ENCODE data around the gene HAO2. TPM values are rescaled to one million over a fixed set of nuclear protein-coding genes. Genes with fewer than 3 reads are reported as not detected.

HAO2 gene
- total RNA-seq, 1 experiment from 2014 or later: 0.13 TPM

- Histone ChIP-seq H3K56ac (ENCODE audit: insufficient read length, low read depth, low read length) (no peak overlapping the region), H3K79me2 (ENCODE audit: insufficient read depth, low read length) (no peaks in the 10 kb centered on the region), H3K9me3 (ENCODE audit: control insufficient read depth, low read depth, low read length) (no peaks in the 10 kb centered on the region), H3K14ac (ENCODE audit: insufficient read depth, low read length) (no peak overlapping the region), H4K20me1 (ENCODE audit: control insufficient read depth, insufficient read depth, insufficient read length) (no peaks in the 10 kb centered on the region), H3K18ac (ENCODE audit: insufficient read length, low read depth, low read length) (no peak overlapping the region), H3K4ac (ENCODE audit: low read depth, low read length) (no peak overlapping the region), H3K27me3 (ENCODE audit: insufficient read depth, low read length) (no peaks in the 10 kb centered on the region; the same call in 1 of the 2 replicates), H4K91ac (ENCODE audit: insufficient read length, low read depth, low read length) (no peak overlapping the region), H2BK12ac (ENCODE audit: insufficient read length, low read depth, low read length) (no peak overlapping the region), H2AFZ (ENCODE audit: low read length) (no peak overlapping the region), H3K27ac (ENCODE audit: insufficient read length, low read depth, low read length) (no peak overlapping the region), H3K23me2 (ENCODE audit: insufficient read length, low read depth, low read length, poor library complexity, severe bottlenecking) (no peaks in the 10 kb centered on the region), H2BK5ac (ENCODE audit: insufficient read length, low read length) (no peak overlapping the region), H3K4me2 (ENCODE audit: insufficient read depth, insufficient read length, low read length) (no peak overlapping the region), H2BK20ac (ENCODE audit: low read depth, low read length, poor library complexity, severe bottlenecking) (no peak overlapping the region), H2AK5ac (ENCODE audit: insufficient read length, low read length) (no peak overlapping the region), H2BK120ac (ENCODE audit: low read depth, low read length, poor library complexity, severe bottlenecking) (no peak overlapping the region), H3K9ac (ENCODE audit: extremely low read depth, insufficient read length, low read length) (no peak overlapping the region), H3K4me1 (ENCODE audit: insufficient read depth, low read length) (peaks cover 7% of the 10 kb centered on the region; the same call in 1 of the 2 replicates), H4K5ac (ENCODE audit: insufficient read length, low read depth, low read length) (no peak overlapping the region), H4K8ac (replicated peaks; ENCODE audit: insufficient read length, low read depth, low read length) (no peak overlapping the region), H3T11ph (ENCODE audit: low read length) (no peak overlapping the region), H3K79me1 (ENCODE audit: insufficient read depth, low read depth, low read length, poor library complexity, severe bottlenecking) (no peaks in the 10 kb centered on the region), H3K23ac (ENCODE audit: insufficient read length, low read depth, low read length) (no peak overlapping the region), H2BK15ac (ENCODE audit: low read depth, low read length) (no peak overlapping the region)
- Mint-ChIP-seq H3K4me1 (peaks cover 14% of the 10 kb centered on the region in 2 experiments), H3K27ac (no peak overlapping the region), H3K9me3 (no peaks in the 10 kb centered on the region; a peak in 1 of 5 replicates), H3K27me3 (ENCODE audit: low read depth) (no peaks in the 10 kb centered on the region), H3K36me3 (ENCODE audit: insufficient read depth in 1 of 3, low read depth in 3 of 3) (no peaks in the 10 kb centered on the region), H3K4me3 (no peak overlapping the region)
- no peak for DNase-seq
- no CpG with 5 or more reads among the region's 4 CpGs for WGBS (ENCODE audit: extremely low coverage, insufficient read length, low lambda C conversion rate)
- no peak for TF ChIP-seq CTCF (conservative IDR thresholded peaks at IDR 0.05)
These were observed 16.0 kb downstream of the HAO2 start for GRCh38 chr1:119384591-119384990.
